SKM-1 treated with dmso at 0.1 percent for 144 hours (cell line): ENCODE measurements around the gene TBL1XR1.

Experiments used
- DNase-seq: peaks from one replicate; lab custom pipeline; 2025; ENCODE audit not compliant: unreplicated experiment; lab: John Stamatoyannopoulos, UW

The TBL1XR1 gene

GRCh38 chr3:177066068-177066467 lies 131.2 kb downstream of the TBL1XR1 start:
- DNase-seq: no peak

- no peak for DNase-seq
Measured at GRCh38 chr3:177065285-177066033, 131.8 kb downstream of the TBL1XR1 start.

- no peak for DNase-seq
Measured at GRCh38 chr3:177062052-177062732, 135.1 kb downstream of the TBL1XR1 start.

GRCh38 chr3:177061369-177061768 lies 135.9 kb downstream of the TBL1XR1 start:
- no peak for DNase-seq

- no peak for DNase-seq
Measured at GRCh38 chr3:177060492-177060891, 136.8 kb downstream of the TBL1XR1 start.

DNA sequence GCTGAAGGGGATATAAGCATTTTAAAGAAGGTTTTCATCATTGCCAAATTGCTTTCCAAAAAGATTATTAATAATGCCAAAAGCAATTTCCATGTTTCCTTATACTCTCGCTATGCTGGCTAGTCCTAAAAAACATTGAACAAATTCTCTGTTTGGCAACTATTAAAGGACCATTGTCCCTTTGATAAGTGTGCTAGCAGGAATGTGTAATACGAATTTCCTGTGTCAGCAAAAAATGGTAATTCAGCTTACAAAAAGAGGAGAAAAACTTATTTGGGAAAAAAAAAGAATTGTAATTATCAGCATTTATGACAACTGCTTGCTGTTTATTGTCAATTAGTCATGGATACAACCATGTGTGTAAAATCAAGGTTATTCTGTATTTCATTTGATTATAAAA lies 138.6 kb downstream of the TBL1XR1 start:
- no peak for DNase-seq

GRCh38 chr3:177057768-177058167 lies 139.5 kb downstream of the TBL1XR1 start:
- no peak for DNase-seq

- DNase-seq: no peak
Measured at GRCh38 chr3:177056927-177057326, 140.4 kb downstream of the TBL1XR1 start.

DNA sequence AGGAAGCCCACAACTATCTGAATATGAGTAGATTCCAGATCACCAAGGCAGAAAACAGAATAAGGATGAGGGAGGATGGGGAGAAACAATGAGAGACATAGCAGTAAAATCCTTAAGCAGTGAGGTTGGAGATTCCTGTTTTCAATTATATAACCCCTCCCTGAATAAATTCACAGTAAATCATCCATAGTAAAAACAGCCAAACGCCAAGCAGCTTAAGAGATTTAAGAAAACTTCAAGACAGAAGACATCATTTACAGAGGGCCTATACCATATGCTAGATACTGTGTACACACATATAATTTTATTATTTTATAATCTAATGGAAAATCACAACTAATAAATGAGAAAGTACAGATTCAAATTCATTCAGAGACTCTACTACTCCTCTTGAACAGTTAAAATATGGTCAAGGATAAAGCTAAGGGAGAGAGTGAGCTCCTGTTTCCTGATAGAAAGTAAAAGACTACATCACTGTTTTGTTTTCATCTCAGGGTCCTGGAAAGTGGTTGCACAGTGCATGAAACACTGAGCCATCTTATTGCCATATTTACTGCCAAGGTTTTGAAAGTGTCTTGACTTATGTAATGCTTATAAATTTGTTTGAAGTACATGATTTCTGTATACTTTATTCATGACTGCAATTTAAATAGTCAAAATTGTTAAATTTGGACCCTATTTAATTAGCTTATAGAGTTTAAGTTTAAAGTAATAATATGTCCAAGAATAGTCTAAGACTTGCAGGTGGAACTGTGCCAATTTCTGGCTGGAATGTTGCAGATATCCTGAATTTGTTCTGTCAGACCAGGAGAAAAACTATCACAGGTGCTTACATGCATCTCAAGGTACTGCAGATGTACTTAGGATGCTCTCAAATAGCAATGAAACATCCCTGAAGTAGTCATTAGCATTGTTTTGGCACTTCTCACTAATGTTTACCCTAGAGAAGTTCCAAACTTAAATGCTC lies 141.4 kb downstream of the TBL1XR1 start:
- no peak for DNase-seq

- DNase-seq: no peak
Measured at GRCh38 chr3:177053107-177053506, 144.2 kb downstream of the TBL1XR1 start.

- DNase-seq: no peak
Measured at GRCh38 chr3:177051411-177051810, 145.9 kb downstream of the TBL1XR1 start.

DNA sequence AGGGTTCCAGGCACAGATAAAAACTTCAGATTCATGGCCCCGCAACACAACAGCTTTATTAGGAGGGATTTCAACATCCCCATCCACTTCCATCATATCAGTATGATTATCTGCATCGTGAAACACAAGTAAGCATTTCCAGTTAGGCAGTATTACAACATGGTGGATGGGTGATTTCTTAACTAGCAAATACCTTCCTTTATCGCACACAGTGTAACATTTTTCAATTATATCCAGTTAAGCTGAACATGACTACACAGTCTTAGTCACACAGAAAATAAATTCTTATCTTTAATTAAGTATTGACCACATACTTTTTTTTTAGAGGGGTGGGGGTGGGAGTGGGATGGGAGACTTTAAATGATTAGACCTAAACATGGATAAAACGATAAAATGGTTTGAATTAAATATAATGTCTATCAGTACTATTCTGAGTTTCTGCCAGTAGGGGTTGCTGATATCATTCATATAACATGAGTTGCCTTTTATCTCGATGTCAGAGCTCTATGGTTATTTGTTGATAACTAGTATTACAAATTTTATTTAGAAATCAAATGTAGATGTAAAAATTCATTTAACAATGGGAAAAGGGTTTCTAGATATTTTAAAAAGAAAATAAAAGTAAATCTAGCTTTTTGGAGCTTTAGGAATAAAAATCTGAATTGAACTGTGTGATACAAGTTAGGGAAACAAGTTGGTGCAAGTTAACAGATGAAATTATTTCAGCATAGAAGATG lies 146.6 kb downstream of the TBL1XR1 start:
- peak; percentile 20 for DNase-seq

- DNase-seq: no peak
Measured at GRCh38 chr3:177045767-177046166, 151.5 kb downstream of the TBL1XR1 start.

- no peak for DNase-seq
Measured at GRCh38 chr3:177045222-177045621, 152.1 kb downstream of the TBL1XR1 start.

GRCh38 chr3:177041730-177042551 lies 155.3 kb downstream of the TBL1XR1 start:
- no peak for DNase-seq

- no peak for DNase-seq
Measured at GRCh38 chr3:177041021-177041729, 156.1 kb downstream of the TBL1XR1 start.

- no peak for DNase-seq
Measured at GRCh38 chr3:177039490-177040274, 157.6 kb downstream of the TBL1XR1 start.

DNA sequence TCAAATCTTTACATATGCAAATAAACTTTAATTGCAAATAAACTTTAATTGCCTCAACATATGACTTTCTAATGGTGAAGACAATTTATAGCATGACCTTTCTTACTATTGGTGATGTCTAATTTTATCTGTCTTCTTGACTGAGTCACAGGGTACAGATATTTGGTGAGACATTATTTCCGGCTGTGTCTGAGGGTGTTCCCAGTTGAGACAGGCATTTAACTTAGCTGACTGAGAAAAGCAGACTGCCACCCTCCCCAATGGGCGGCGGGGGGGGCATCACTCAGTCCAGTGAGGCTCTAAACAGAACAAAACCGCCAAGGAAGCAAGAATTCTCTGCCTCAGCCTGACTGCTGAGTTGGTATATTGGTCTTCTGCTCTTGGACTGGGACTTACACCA lies 160.0 kb downstream of the TBL1XR1 start:
- no peak for DNase-seq

GRCh38 chr3:177035676-177036075 lies 161.6 kb downstream of the TBL1XR1 start:
- DNase-seq: no peak
